SK-N-SH treated with all-trans-retinoic acid at 6 μM for 48 hours (cell line): ENCODE data around the gene NEK10.

Source experiments
- ATAC-seq: fragments of 200-7000 bp; cut with Tn5 transposase; 3 replicates; pipeline ENCODE4 v1.9.1; 2020; ENCODE audit warnings: mild to moderate bottlenecking, moderate library complexity
- ARNTL ChIP-seq: fragments of 450-650 bp; formaldehyde crosslinking; IDR thresholded peaks from 2 replicates; pipeline ENCODE4 v1.5.0; 2020; ENCODE audit warnings: low read depth, mild to moderate bottlenecking, moderate library complexity, borderline replicate concordance
- BACH2 ChIP-seq: fragments of 250-450 bp; sonication (Bioruptor Pico); IDR thresholded peaks from 2 replicates; pipeline ENCODE4 v1.9.0; 2021; ENCODE audit warnings: mild to moderate bottlenecking, borderline replicate concordance
- CREB5 ChIP-seq: fragments of 250-450 bp; sonication (Bioruptor Pico); IDR thresholded peaks from 2 replicates; pipeline ENCODE4 v1.5.1; 2020; ENCODE audit warnings: low read depth, mild to moderate bottlenecking, moderate library complexity
- CSRNP3 ChIP-seq: fragments of 250-450 bp; sonication (Bioruptor Pico); IDR thresholded peaks from 2 replicates; pipeline ENCODE4 v1.5.1; 2021; ENCODE audit warnings: mild to moderate bottlenecking, moderate library complexity
- GLIS3 ChIP-seq: fragments of 250-450 bp; sonication (Bioruptor Pico); IDR thresholded peaks from 2 replicates; pipeline ENCODE4 v1.5.0; 2020; ENCODE audit warnings: mild to moderate bottlenecking, moderate library complexity
- ISL1 ChIP-seq: fragments of 250-450 bp; sonication (Bioruptor Pico); IDR thresholded peaks from 2 replicates; pipeline ENCODE4 v2.1.2; 2022; ENCODE audit warnings: mild to moderate bottlenecking, moderate library complexity
- OSR1 ChIP-seq: fragments of 250-450 bp; sonication (Bioruptor Pico); IDR thresholded peaks from 2 replicates; pipeline ENCODE4 v1.8.0; 2022; ENCODE audit warnings: moderate library complexity, mild to moderate bottlenecking, inconsistent platforms
- PATZ1 ChIP-seq: fragments of 250-450 bp; sonication (Bioruptor Pico); IDR thresholded peaks from 2 replicates; pipeline ENCODE4 v1.8.0; 2020; ENCODE audit warnings: mild to moderate bottlenecking, moderate library complexity, borderline replicate concordance
- PPARA ChIP-seq: fragments of 250-450 bp; sonication (Bioruptor Pico); IDR thresholded peaks from 2 replicates; pipeline ENCODE4 v1.5.0; 2020; ENCODE audit warnings: mild to moderate bottlenecking, borderline replicate concordance
- RARB ChIP-seq: fragments of 250-450 bp; sonication (Bioruptor Pico); IDR thresholded peaks from 2 replicates; pipeline ENCODE4 v1.8.0; 2021; ENCODE audit warnings: mild to moderate bottlenecking, moderate library complexity
- SNAI2 ChIP-seq: fragments of 250-450 bp; sonication (Bioruptor Pico); IDR thresholded peaks from 2 replicates; pipeline ENCODE4 v1.5.0; 2020; ENCODE audit warnings: mild to moderate bottlenecking, moderate library complexity
- TCF4 ChIP-seq: fragments of 250-450 bp; sonication (Bioruptor Pico); IDR thresholded peaks from 2 replicates; pipeline ENCODE4 v1.8.0; 2021; ENCODE audit warnings: mild to moderate bottlenecking, moderate library complexity, borderline replicate concordance
- TOX ChIP-seq: fragments of 250-450 bp; sonication (Bioruptor Pico); IDR thresholded peaks from 2 replicates; pipeline ENCODE4 v1.8.0; 2021; ENCODE audit warnings: mild to moderate bottlenecking, moderate library complexity, borderline replicate concordance
- ZC3H10 ChIP-seq: fragments of 250-450 bp; sonication (Bioruptor Pico); IDR thresholded peaks from 2 replicates; pipeline ENCODE4 v1.5.1; 2021; ENCODE audit warnings: mild to moderate bottlenecking, moderate library complexity
- ZFP3 ChIP-seq: fragments of 250-450 bp; sonication (Bioruptor Pico); IDR thresholded peaks from 2 replicates; pipeline ENCODE4 v1.5.0; 2020; ENCODE audit warnings: mild to moderate bottlenecking, moderate library complexity
- ZNF565 ChIP-seq: fragments of 450-650 bp; formaldehyde crosslinking; conservative IDR thresholded peaks from 2 replicates; pipeline ENCODE4 v1.5.0; 2020; ENCODE audit warnings: low read depth, mild to moderate bottlenecking, moderate library complexity
- ZNF70 ChIP-seq: fragments of 450-650 bp; formaldehyde crosslinking; IDR thresholded peaks from 2 replicates; pipeline ENCODE4 v1.5.0; 2020; ENCODE audit warnings: mild to moderate bottlenecking, moderate library complexity
- ZNF8 ChIP-seq: fragments of 450-650 bp; formaldehyde crosslinking; IDR thresholded peaks from 2 replicates; pipeline ENCODE4 v1.5.0; 2020; ENCODE audit warnings: mild to moderate bottlenecking, moderate library complexity
- TF ChIP-seq, protein P1 (sequence below): fragments of 250-450 bp; sonication (Bioruptor Pico); IDR thresholded peaks from 2 replicates; pipeline ENCODE4 v1.8.0; 2021; ENCODE audit warnings: low read depth, mild to moderate bottlenecking, moderate library complexity, borderline replicate concordance
- TF ChIP-seq, protein P2 (sequence below): fragments of 250-450 bp; sonication (Bioruptor Pico); IDR thresholded peaks from 2 replicates; pipeline ENCODE4 v1.5.0; 2020; ENCODE audit warnings: mild to moderate bottlenecking, moderate library complexity

NEK10 gene

DNA sequence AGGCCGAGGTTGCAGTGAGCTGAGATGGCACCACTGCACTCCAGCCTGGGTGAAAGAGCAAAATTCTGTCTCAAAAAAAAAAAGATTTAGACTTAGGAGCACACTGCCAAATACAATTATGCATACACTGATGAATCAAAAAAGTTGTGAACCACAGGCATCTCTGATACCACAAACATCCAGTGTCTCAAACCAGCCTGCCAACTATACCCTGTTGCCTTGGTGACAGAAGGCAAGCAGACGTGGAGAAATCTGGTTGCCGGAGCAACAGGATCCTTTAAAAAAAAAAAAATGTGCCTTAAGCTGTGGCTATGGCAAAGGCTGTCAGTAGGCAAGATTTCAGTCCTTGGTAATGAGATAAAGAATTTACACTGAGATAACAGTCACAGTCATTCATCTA lies 202.3 kb downstream of the NEK10 start:
- TF ChIP-seq TOX (CRISPR knock-in tag) (no peak), TCF4 (CRISPR knock-in tag) (no peak), ZC3H10 (CRISPR knock-in tag) (no peak), SNAI2 (CRISPR knock-in tag) (no peak), GLIS3 (CRISPR knock-in tag) (no peak), RARB (CRISPR knock-in tag) (no peak), CSRNP3 (CRISPR knock-in tag) (no peak), ARNTL (CRISPR knock-in tag) (no peak), ZNF70 (CRISPR knock-in tag) (no peak), BACH2 (CRISPR knock-in tag) (no peak), OSR1 (CRISPR knock-in tag) (no peak), PPARA (CRISPR knock-in tag) (no peak)
- TF ChIP-seq, protein P1, sequence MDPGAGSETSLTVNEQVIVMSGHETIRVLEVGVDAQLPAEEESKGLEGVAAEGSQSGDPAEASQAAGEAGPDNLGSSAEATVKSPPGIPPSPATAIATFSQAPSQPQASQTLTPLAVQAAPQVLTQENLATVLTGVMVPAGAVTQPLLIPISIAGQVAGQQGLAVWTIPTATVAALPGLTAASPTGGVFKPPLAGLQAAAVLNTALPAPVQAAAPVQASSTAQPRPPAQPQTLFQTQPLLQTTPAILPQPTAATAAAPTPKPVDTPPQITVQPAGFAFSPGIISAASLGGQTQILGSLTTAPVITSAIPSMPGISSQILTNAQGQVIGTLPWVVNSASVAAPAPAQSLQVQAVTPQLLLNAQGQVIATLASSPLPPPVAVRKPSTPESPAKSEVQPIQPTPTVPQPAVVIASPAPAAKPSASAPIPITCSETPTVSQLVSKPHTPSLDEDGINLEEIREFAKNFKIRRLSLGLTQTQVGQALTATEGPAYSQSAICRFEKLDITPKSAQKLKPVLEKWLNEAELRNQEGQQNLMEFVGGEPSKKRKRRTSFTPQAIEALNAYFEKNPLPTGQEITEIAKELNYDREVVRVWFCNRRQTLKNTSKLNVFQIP (CRISPR knock-in tag): no peak
- TF ChIP-seq, protein P2, sequence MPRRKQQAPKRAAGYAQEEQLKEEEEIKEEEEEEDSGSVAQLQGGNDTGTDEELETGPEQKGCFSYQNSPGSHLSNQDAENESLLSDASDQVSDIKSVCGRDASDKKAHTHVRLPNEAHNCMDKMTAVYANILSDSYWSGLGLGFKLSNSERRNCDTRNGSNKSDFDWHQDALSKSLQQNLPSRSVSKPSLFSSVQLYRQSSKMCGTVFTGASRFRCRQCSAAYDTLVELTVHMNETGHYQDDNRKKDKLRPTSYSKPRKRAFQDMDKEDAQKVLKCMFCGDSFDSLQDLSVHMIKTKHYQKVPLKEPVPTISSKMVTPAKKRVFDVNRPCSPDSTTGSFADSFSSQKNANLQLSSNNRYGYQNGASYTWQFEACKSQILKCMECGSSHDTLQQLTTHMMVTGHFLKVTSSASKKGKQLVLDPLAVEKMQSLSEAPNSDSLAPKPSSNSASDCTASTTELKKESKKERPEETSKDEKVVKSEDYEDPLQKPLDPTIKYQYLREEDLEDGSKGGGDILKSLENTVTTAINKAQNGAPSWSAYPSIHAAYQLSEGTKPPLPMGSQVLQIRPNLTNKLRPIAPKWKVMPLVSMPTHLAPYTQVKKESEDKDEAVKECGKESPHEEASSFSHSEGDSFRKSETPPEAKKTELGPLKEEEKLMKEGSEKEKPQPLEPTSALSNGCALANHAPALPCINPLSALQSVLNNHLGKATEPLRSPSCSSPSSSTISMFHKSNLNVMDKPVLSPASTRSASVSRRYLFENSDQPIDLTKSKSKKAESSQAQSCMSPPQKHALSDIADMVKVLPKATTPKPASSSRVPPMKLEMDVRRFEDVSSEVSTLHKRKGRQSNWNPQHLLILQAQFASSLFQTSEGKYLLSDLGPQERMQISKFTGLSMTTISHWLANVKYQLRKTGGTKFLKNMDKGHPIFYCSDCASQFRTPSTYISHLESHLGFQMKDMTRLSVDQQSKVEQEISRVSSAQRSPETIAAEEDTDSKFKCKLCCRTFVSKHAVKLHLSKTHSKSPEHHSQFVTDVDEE (CRISPR knock-in tag): no peak
- TF ChIP-seq, all 23 proteins: peak for 0
- peak; percentile 91 for ATAC-seq

- ATAC-seq: peak; percentile 49
- no peak for TF ChIP-seq TCF4 (CRISPR knock-in tag)
- no peak for TF ChIP-seq RARB (CRISPR knock-in tag)
- TF ChIP-seq GLIS3 (CRISPR knock-in tag): no peak
- TF ChIP-seq SNAI2 (CRISPR knock-in tag): no peak
- no peak for TF ChIP-seq CREB5 (CRISPR knock-in tag)
- no peak for TF ChIP-seq ZFP3
- no peak for TF ChIP-seq ARNTL (CRISPR knock-in tag)
- TF ChIP-seq ISL1 (CRISPR knock-in tag): no peak
- TF ChIP-seq, protein P1 (CRISPR knock-in tag): no peak
- TF ChIP-seq ZC3H10 (CRISPR knock-in tag): no peak
- no peak for TF ChIP-seq OSR1 (CRISPR knock-in tag)
- TF ChIP-seq ZNF70 (CRISPR knock-in tag): no peak
- no peak for TF ChIP-seq TOX (CRISPR knock-in tag)
- TF ChIP-seq BACH2 (CRISPR knock-in tag): no peak
- TF ChIP-seq CSRNP3 (CRISPR knock-in tag): no peak
- no peak for TF ChIP-seq PATZ1 (CRISPR knock-in tag)
- TF ChIP-seq, protein P2 (CRISPR knock-in tag): no peak
- no peak for TF ChIP-seq ZNF8 (CRISPR knock-in tag)
- no peak for TF ChIP-seq ZNF565
Measured at GRCh38 chr3:27165321-27165721, 203.9 kb downstream of the NEK10 start.
